HG02678 (cell line): Measurements from ENCODE around the gene NTM.

ENCODE experiments used
- ATAC-seq: cut with Tn5 transposase; IDR thresholded peaks from one replicate; pipeline ENCODE4 v1.9.1; 2021; ENCODE audit warnings: mild to moderate bottlenecking, moderate library complexity; ENCODE audit not compliant: unreplicated experiment

NTM gene

DNA sequence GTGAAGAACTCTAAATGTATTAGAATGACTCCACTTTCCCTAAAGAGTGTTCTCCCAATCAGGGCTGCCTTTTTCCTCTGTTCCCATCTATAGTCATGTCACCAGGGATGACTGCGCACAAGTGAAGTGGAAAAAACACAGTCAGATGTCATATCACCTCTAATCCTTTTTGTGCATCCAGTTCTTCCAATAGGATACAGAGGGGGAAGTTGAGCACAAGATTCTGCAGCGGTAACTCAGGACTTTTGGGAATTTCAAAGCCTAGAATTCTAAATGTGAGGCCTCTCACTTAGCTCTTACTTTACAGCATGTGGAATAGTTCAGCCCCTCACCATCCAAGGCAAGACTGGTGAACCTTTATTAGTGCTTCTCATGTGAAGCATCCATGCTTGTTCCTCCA lies 602.6 kb downstream of the NTM start:
- ATAC-seq = no peak

GRCh38 chr11:131975619-131976018 lies 605.2 kb downstream of the NTM start:
- ATAC-seq = no peak

GRCh38 chr11:131976021-131976420 lies 605.6 kb downstream of the NTM start:
- no peak for ATAC-seq

- ATAC-seq = no peak
These were observed 606.8 kb downstream of the NTM start for GRCh38 chr11:131977231-131977630.

GRCh38 chr11:131977854-131978253 lies 607.4 kb downstream of the NTM start:
- ATAC-seq = no peak

- no peak for ATAC-seq
These were observed 607.9 kb downstream of the NTM start for GRCh38 chr11:131978351-131978750.

- no peak for ATAC-seq
These were observed 608.9 kb downstream of the NTM start for GRCh38 chr11:131979364-131979763.

DNA sequence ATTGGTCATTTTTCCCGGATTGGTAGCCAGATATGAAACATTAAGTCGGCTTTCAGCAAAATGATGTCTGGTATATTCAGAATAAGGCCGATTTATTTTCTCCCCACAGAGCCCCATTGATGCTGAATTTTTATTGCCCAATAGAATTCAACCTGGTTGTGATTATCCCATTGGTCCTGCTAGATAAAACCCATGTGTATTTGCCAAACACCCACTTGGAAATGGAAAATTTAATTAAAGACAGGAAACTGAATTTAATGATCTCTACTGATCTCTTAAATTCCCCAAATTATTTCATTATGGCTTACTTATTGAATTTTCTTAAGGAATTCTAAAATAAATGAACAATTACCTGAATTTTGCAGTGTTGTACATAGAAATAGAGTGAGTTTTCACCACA lies 609.8 kb downstream of the NTM start:
- no peak for ATAC-seq

DNA sequence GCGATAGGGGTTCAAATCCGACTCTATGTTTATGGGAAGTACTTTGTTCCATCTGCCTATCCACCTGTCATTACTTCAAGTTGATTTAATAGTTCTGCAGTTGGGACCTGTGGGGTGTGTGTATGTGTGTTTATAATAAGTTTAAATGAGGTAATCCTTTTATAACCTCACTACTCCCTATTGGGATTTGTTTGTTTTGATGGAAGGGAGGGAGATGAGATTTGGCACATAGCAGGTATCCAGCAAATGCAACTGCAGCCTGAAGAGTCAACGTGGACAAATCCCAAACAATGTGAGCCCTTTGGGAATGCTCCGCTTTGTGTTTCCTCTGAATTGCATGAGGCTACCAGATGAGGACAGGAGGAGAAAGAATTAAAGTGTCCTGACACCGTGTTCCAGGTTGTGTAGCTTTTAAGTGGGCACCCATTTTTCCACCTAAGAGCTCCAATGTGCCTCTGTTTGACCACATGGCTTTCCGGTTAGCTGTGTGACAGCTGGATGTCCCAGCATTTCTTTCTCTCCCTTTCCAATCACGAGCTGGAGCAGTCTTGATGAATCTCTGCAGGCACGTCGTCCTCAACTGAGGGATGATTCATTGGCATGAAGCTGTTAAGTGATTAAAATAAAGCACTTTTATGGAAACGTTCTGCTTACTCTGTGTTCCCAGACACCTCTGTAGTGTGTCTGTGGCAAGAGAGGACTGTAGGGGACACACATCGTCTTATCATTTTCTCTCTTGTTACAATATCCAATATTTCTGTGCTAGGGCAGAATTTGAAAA lies 610.7 kb downstream of the NTM start:
- ATAC-seq = no peak

- ATAC-seq = no peak
These were observed 611.7 kb downstream of the NTM start for GRCh38 chr11:131982154-131982553.

DNA sequence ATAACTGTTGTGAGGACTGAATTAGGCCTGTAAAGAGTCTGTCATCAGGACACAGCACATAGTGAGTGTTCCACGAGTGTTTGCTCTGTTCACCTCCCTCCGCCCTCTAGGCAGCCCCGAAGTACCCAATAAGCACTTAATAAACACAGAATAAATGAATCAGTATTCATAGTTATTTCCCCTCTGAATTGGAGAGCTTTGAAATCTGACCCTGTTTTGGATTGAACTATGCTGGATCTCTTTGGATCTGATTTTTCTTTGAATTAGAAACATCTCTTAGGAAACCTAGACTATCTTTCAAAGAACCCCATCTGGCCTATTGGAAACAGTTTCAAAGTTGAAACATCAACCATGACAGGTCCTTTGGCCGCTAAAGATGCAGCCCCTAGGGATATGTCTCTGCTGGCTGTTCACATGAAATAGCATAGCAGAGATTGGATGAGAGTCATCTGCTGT lies 615.5 kb downstream of the NTM start:
- ATAC-seq = no peak

- ATAC-seq = no peak
These were observed 617.3 kb downstream of the NTM start for GRCh38 chr11:131987703-131988102.

DNA sequence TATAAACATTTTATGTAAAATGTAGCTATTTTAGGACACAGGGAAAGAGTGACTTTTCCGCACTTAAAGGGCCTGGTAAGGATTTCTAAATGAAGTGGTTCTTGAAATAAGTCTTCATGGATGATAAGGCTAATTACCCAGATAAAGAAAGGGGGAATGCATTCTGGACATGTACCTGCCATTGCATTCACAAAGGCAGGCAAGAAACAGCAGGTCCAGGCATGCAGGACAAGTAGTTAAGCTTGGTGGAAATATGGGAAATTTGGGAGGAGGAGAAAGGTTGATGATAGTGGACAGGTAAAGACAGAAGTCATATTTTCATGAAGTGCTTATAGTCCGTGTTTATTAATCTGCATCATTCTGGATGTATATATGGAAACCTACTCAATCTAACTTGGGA lies 621.2 kb downstream of the NTM start:
- no peak for ATAC-seq

DNA sequence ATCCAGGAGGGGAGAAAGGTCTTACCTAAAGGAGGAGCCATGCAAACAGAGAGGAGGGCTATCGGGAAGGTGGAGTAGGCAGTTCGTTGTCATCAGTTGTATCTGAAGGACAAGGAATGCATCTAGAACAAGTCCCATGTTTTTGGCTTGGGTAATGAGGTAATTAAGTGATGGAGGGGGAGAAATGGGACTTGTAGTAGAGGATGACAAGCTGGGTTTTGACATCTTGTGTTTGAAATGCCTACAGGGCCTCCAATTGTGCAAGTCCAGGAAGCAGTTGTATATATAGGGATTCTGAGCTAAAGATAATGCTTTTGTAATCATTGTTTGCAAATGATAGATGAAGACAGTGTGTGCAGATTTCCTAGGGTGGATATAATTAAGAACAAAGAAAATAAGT lies 622.8 kb downstream of the NTM start:
- no peak for ATAC-seq

DNA sequence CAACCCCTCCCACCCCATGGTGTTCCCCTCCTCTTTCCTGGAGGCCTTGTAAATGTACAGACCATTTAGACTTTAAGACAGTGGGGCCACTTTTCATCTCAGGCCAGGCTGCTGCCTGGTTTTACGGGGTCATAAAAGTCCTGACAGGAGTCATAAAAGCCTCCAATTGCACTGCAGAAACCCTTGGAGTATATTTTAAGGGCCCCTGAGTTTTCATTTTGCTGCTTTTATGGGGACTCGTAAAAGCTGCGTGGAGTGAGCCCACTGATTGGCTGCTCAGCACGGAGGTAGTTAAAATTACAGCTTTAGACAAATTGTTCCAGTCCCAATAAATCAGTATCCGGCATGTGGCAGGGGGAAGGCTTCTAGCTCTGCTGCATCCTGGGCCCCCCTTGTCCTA lies 627.6 kb downstream of the NTM start:
- ATAC-seq = no peak

DNA sequence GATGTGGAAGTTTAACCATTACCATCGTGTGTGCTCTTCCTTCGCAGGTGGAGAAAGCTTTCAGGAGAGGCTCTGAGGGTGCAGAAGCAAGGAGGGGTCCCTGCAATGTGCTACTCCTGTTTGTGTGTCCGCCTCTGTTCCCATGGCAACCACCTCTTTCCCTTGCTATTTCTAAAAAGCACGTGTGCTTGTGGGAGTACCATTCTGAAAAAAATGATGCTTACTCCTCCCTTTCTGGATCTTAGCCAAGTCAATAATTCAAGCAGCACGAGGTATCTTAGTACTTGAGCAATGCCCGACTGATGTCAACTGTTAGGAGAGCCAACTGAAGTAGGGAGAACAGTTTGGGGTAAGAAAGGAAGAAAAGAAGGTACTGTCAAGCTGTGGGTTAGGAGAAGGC lies 628.7 kb downstream of the NTM start:
- ATAC-seq = no peak

DNA sequence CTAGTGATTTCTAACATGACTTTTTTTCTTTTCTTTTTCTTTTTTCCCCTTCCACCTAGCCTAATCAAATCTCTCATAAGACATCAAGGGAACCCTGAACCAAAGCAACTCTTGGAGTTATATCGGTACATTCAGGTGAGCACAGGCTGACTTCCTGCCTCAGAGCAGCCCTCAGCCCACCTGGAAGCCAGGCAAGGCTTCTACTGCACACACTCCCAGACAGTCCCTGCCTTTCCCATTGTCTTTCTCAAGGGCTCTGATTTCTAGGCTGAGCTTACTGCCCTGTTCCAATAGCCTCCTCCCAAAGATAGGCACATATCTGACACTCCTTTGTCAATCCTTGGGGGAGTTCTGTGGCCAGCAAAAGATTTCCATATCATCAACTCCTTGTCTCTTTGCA lies 629.5 kb downstream of the NTM start:
- ATAC-seq = no peak

DNA sequence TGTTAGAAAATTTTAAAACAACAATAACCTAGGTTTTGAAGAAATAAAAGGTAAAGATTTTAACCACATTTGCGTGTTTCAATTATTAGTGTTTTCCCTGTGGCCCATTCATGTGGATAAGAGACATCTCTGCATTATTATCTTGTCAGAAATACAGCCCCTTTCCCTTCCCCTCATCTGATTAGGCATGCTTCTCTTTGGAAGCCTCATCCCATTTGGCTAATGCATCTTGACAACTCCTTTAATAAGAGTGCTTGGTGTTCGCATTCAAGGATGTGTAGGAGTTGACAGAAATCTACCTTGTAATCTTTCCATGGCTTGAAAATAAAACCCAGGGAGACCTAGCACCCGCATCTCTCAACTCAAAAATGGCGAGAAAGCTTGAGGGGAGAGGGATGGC lies 635.5 kb downstream of the NTM start:
- ATAC-seq = no peak

DNA sequence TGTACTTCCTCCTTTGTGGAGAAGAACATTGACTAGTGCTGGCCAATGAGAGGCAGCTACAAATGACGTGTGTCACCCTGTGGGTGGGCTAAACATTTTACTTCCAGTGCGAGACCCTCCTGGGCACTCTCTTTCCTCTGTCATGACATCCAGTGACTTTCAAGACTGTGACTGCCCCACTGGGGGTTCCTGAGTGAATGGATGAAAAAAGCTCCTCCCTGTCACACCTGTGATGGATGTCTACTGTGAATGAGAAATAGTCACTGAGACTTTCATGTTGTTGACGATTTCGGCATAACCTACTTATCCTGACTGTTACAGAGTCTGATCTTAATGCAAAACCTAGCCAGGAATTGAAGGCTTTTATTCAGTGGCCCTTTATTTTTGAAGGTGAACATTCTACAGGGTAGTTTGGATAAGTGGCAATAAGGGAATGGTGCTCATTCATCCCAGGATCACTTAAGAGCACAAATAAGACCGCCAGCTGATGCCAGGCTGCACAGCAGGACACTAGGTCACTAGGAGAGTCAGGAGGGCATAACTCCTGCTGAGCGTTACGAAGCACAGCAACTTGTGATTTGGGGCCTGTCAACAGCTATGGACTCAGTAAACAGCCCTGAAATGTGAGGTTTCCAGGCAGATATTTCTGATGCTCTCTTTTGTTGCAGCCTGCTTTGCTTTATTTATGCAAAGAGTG lies 636.6 kb downstream of the NTM start:
- ATAC-seq = no peak

- no peak for ATAC-seq
These were observed 637.8 kb downstream of the NTM start for GRCh38 chr11:132008226-132008625.

GRCh38 chr11:132008872-132009271 lies 638.5 kb downstream of the NTM start:
- ATAC-seq = no peak

- no peak for ATAC-seq
These were observed 649.6 kb downstream of the NTM start for GRCh38 chr11:132020001-132020400.
